ENCODE results near the gene RANBP17. TPM values are rescaled to one million over a fixed set of nuclear protein-coding genes. Genes with fewer than 3 reads are reported as not detected.

Gene RANBP17
- total and polyA plus RNA-seq, 3 experiments from 2014 or later = not detected

DNA sequence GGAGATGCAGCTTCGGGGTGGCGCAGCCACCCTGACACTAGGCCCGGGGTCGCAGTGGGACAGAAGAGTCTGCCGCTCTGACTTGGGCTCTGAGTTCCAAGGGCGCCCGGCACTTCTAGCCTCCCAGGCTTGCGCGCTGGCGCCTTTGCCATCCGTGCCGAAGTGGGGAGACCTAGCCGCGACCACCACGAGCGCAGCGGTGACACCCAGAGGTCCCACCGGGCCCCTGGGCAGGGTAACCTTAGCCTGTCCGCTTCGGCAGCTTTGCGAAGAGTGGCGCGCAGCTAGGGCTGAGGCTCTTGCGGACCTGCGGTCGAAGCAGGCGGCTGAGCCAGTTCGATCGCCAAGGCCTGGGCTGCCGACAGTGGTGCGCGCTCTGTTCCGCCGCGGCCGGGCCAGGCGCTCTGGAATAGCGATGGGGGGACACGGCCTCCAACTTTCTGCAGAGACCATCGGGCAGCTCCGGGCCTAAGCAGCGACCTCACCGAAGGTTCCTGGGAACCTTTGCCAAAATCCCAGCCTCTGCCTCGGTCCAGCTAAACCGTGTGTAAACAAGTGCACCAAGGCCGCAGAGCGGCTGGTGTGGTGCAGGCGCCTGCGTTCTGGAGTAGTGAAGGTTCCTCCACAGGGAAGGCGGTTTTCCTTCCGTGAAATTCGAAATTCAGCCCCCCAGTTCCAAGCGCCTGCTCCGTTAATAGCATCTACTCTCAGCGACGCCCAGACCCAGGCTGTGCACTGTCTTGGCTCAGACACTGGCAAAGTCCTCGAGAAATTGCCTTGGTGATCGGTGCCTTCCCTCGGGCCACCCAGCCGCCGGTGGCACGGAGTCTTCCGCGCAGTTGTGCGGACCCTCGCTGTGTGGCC lies 454.7 kb downstream of the RANBP17 start:
- Histone ChIP-seq H3K9me3 (ENCODE audit: low read length) (no peaks in the 10 kb centered on the region), H3K27ac (ENCODE audit: low read depth, low read length) (no peak overlapping the region), H3K4me3 (ENCODE audit: low read length) (no peak overlapping the region), H3K4me1 (ENCODE audit: insufficient read depth, low read length) (no peaks in the 10 kb centered on the region), H3K27me3 (ENCODE audit: insufficient read depth, low read length, poor library complexity, severe bottlenecking) (peaks cover 25% of the 10 kb centered on the region), H3K36me3 (ENCODE audit: insufficient read depth, low read length) (no peaks in the 10 kb centered on the region)
- H3K4me1 Mint-ChIP-seq = peaks cover 15 to 34% (median 16%) of the 10 kb centered on the region in 3 donors
- DNase-seq = no peak
- peaks cover 0 to 5% (median 0%) of the 10 kb centered on the region in 5 donors for H3K9me3 Mint-ChIP-seq
- peaks cover 54 to 73% of the 10 kb centered on the region in 2 donors for H3K27me3 Mint-ChIP-seq
- H3K4me3 Mint-ChIP-seq = peak overlapping the region in 3 of 7 donors; percentile 23 to 47 (median 28)
- ChIA-PET CTCF (no interaction called here), POLR2A (no interaction called here)
- peaks cover 0 to 4% (median 0%) of the 10 kb centered on the region in 3 donors for H3K36me3 Mint-ChIP-seq
- no peak overlapping the region for H3K27ac Mint-ChIP-seq

DNA sequence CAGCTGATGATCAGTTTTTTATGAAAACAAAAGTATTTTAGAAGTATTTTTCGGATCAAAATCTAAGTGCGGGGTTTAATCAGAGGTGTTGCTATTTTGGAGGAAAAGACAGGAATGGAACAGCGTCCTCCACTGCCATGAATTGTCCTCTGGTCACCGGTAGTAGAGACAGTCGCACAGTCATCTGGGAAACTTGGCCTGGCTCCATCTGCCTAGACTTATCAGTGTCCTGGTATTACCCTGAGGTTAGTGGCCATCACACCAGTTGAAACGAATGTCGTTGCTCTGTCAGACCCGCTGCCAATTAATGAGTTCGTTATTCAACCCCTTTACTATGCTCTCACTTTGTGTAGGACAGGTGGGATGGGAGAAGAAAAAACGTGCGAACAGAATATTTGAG lies 455.4 kb downstream of the RANBP17 start:
- Histone ChIP-seq H3K27me3 (ENCODE audit: insufficient read depth, low read length, poor library complexity, severe bottlenecking) (peaks cover 25% of the 10 kb centered on the region), H3K9me3 (ENCODE audit: low read length) (no peaks in the 10 kb centered on the region), H3K4me1 (ENCODE audit: insufficient read depth, low read length) (no peaks in the 10 kb centered on the region), H3K27ac (ENCODE audit: low read depth, low read length) (no peak overlapping the region), H3K36me3 (ENCODE audit: insufficient read depth, low read length) (no peaks in the 10 kb centered on the region), H3K4me3 (ENCODE audit: low read length) (no peak overlapping the region)
- peak overlapping the region in 1 of 7 donors; percentile 17 for H3K4me3 Mint-ChIP-seq
- no peak for DNase-seq
- ChIA-PET CTCF (no interaction called here), POLR2A (no interaction called here)
- peaks cover 0 to 5% (median 0%) of the 10 kb centered on the region in 5 donors for H3K9me3 Mint-ChIP-seq
- H3K27me3 Mint-ChIP-seq = peaks cover 54 to 81% of the 10 kb centered on the region in 2 donors
- H3K36me3 Mint-ChIP-seq = peaks cover 0 to 4% (median 0%) of the 10 kb centered on the region in 3 donors
- H3K27ac Mint-ChIP-seq = no peak overlapping the region
- H3K4me1 Mint-ChIP-seq = peaks cover 15 to 34% (median 16%) of the 10 kb centered on the region in 3 donors

DNA sequence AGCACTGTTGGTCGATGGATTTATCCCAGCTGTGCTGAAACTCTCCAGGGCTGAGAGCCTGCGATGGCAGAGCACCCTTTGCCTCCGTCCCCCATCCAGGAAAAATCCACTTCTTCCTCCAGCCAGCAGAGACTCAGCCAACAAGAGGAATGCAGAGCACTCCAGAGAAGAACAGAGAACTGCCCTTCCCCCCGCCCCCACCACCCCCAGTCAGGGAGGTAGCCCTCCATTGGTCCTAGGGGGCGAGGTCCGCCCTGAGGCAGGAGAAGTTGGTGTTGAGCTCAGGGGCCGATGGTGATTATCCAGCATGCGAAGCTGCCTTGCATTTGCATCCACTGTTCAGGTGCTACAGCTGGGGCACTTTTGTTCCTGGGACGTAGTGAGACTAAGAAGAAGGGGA lies 456.2 kb downstream of the RANBP17 start:
- H3K4me3 Mint-ChIP-seq = no peak overlapping the region
- Histone ChIP-seq H3K9me3 (ENCODE audit: low read length) (no peaks in the 10 kb centered on the region), H3K4me1 (ENCODE audit: insufficient read depth, low read length) (no peaks in the 10 kb centered on the region), H3K27me3 (ENCODE audit: insufficient read depth, low read length, poor library complexity, severe bottlenecking) (peaks cover 19% of the 10 kb centered on the region), H3K27ac (ENCODE audit: low read depth, low read length) (no peak overlapping the region), H3K4me3 (ENCODE audit: low read length) (no peak overlapping the region), H3K36me3 (ENCODE audit: insufficient read depth, low read length) (no peaks in the 10 kb centered on the region)
- H3K27me3 Mint-ChIP-seq = peaks cover 53 to 81% of the 10 kb centered on the region in 2 donors
- peaks cover 0 to 3% (median 0%) of the 10 kb centered on the region in 5 donors for H3K9me3 Mint-ChIP-seq
- H3K36me3 Mint-ChIP-seq = no peaks in the 10 kb centered on the region
- no peak for DNase-seq
- peaks cover 9 to 27% (median 11%) of the 10 kb centered on the region in 3 donors for H3K4me1 Mint-ChIP-seq
- no peak overlapping the region for H3K27ac Mint-ChIP-seq
- POLR2A ChIA-PET = no interaction called here
- CTCF ChIA-PET = no interaction called here

DNA sequence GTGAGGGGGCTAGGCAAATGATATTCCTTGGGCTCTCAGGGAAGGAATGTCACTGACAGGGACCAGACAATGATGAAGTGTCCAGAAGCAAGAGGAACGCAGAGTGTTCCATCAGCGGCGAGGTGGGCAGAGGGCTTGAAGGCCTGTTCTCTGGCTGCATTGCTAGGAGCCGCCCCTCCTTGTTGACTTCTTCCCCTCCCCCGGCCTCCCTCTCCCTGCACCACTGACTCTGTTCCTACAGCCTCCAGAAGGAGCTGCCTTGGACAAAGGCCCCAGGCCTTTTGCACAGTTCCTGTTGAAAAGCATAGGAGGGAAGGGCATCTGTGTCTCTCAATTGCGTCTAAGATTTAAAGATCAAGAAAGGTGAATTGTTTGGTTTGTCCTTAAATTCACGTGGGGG lies 459.6 kb downstream of the RANBP17 start:
- CTCF ChIA-PET = no interaction called here
- no peaks in the 10 kb centered on the region for H3K36me3 ChIP-seq (ENCODE audit: insufficient read depth, low read length)
- DNase-seq = no peak
- Mint-ChIP-seq H3K36me3 (no peaks in the 10 kb centered on the region), H3K9me3 (no peaks in the 10 kb centered on the region), H3K4me1 (peaks cover 0 to 5% (median 0%) of the 10 kb centered on the region in 3 donors), H3K27me3 (peaks cover 43 to 79% of the 10 kb centered on the region in 2 donors), H3K4me3 (no peak overlapping the region), H3K27ac (no peak overlapping the region)
- H3K9me3 ChIP-seq (ENCODE audit: low read length) = no peaks in the 10 kb centered on the region
- peaks cover 10% of the 10 kb centered on the region for H3K27me3 ChIP-seq (ENCODE audit: insufficient read depth, low read length, poor library complexity, severe bottlenecking)
- POLR2A ChIA-PET = no interaction called here
- H3K27ac ChIP-seq (ENCODE audit: low read depth, low read length) = no peak overlapping the region
- no peak overlapping the region for H3K4me3 ChIP-seq (ENCODE audit: low read length)
- H3K4me1 ChIP-seq (ENCODE audit: insufficient read depth, low read length) = no peaks in the 10 kb centered on the region

DNA sequence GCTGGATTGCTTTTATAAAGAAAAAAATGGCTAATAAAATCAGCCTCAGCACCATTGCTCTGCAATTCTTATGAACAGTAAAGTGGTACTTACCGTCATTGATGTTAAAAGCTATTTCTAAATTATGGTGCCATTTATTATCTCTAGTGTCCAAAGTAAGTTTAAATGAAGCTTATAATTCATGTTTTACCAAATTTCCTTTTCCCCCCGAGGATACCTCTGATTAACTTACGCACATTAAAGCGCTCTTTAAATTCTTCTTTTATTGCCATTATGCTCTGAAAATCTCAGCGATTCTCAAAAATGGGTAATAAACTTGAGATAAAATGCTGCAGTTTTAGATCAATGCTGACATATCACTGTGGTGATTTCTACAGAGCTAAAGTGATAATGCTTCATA lies 460.7 kb downstream of the RANBP17 start:
- H3K4me3 Mint-ChIP-seq = no peak overlapping the region
- DNase-seq = no peak
- Histone ChIP-seq H3K4me1 (ENCODE audit: insufficient read depth, low read length) (no peaks in the 10 kb centered on the region), H3K36me3 (ENCODE audit: insufficient read depth, low read length) (no peaks in the 10 kb centered on the region), H3K27ac (ENCODE audit: low read depth, low read length) (no peak overlapping the region), H3K27me3 (ENCODE audit: insufficient read depth, low read length, poor library complexity, severe bottlenecking) (peaks cover 5% of the 10 kb centered on the region), H3K4me3 (ENCODE audit: low read length) (no peak overlapping the region), H3K9me3 (ENCODE audit: low read length) (no peaks in the 10 kb centered on the region)
- peaks cover 34 to 73% of the 10 kb centered on the region in 2 donors for H3K27me3 Mint-ChIP-seq
- ChIA-PET POLR2A (no interaction called here), CTCF (no interaction called here)
- H3K9me3 Mint-ChIP-seq = no peaks in the 10 kb centered on the region
- no peaks in the 10 kb centered on the region for H3K4me1 Mint-ChIP-seq
- no peaks in the 10 kb centered on the region for H3K36me3 Mint-ChIP-seq
- H3K27ac Mint-ChIP-seq = no peak overlapping the region

DNA sequence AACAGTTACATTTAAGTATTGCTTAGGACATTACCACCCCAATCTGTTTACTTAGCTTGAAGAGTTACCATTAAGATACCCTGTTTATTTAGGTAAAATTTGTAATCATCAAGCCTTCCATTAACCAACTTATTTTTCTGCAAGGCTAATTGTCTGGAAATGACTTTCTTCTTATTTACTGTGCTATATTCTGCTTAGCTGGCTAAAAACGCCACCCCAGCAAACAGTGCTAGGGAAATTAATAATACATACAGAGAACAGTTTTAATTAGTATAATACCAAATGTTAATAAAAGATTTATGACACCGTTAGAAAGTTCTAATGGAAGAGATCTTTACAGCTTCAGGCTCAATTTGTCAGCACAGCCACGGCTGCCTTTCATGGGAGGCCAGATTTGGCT lies 461.2 kb downstream of the RANBP17 start:
- H3K4me1 Mint-ChIP-seq = no peaks in the 10 kb centered on the region
- Histone ChIP-seq H3K4me3 (ENCODE audit: low read length) (no peak overlapping the region), H3K36me3 (ENCODE audit: insufficient read depth, low read length) (no peaks in the 10 kb centered on the region), H3K27ac (ENCODE audit: low read depth, low read length) (no peak overlapping the region), H3K9me3 (ENCODE audit: low read length) (no peaks in the 10 kb centered on the region), H3K4me1 (ENCODE audit: insufficient read depth, low read length) (no peaks in the 10 kb centered on the region), H3K27me3 (ENCODE audit: insufficient read depth, low read length, poor library complexity, severe bottlenecking) (peaks cover 5% of the 10 kb centered on the region)
- H3K4me3 Mint-ChIP-seq = no peak overlapping the region
- H3K27me3 Mint-ChIP-seq = peaks cover 30 to 73% of the 10 kb centered on the region in 2 donors
- H3K9me3 Mint-ChIP-seq = no peaks in the 10 kb centered on the region
- no peak for DNase-seq
- H3K27ac Mint-ChIP-seq = no peak overlapping the region
- ChIA-PET POLR2A (no interaction called here), CTCF (no interaction called here)
- H3K36me3 Mint-ChIP-seq = no peaks in the 10 kb centered on the region

DNA sequence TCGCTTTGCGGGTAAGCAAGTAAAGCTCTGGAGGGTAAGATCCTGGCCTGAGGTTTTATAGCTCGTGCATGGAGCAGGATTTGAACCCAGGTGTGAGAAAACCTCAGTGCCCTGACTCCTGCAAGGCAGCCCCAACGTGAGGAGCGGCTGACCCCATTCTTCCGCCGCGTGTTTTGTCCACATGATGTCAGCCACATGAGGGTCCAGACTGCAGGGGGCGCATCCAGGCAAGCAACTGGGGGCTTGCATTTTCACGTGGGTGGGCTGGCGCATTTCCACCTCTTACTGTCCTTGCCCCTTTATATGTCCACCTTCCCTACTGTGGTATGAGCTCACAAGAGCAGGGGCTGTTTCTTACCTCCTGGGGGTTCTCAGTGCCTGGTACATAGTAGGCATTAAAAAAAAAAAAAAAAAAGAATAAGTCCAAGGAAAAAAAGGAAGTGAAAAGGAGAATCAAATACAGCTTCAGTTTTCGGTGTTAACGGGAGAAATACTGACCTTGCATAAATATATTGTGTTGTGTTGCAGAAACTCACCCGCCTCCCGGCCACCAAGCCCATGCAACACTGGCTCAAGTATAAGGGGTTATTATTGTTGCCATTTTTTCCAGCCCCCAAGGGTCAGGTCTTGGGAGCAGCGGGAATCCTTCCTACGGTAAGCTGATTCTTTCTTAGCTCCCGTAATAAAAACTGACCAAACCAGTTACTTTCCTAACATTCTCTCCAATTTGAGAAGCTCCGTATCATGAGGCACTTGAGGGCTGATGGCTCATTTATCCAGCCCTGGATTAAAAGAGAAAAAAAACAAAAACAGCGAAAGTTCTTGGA lies 462.2 kb downstream of the RANBP17 start:
- Histone ChIP-seq H3K9me3 (ENCODE audit: low read length) (no peaks in the 10 kb centered on the region), H3K4me1 (ENCODE audit: insufficient read depth, low read length) (no peaks in the 10 kb centered on the region), H3K36me3 (ENCODE audit: insufficient read depth, low read length) (no peaks in the 10 kb centered on the region), H3K4me3 (ENCODE audit: low read length) (no peak overlapping the region), H3K27ac (ENCODE audit: low read depth, low read length) (no peak overlapping the region), H3K27me3 (ENCODE audit: insufficient read depth, low read length, poor library complexity, severe bottlenecking) (peaks cover 5% of the 10 kb centered on the region)
- Mint-ChIP-seq H3K27me3 (peaks cover 24 to 72% of the 10 kb centered on the region in 2 donors), H3K36me3 (no peaks in the 10 kb centered on the region), H3K4me3 (no peak overlapping the region), H3K27ac (no peak overlapping the region), H3K4me1 (no peaks in the 10 kb centered on the region), H3K9me3 (no peaks in the 10 kb centered on the region)
- CTCF ChIA-PET = interaction anchor here (0.8 kb wide), 1 partner anchor 116 kb away, joined by 3 read pairs; no protein-coding TSS in a partner anchor
- POLR2A ChIA-PET = no interaction called here
- no peak for DNase-seq

DNA sequence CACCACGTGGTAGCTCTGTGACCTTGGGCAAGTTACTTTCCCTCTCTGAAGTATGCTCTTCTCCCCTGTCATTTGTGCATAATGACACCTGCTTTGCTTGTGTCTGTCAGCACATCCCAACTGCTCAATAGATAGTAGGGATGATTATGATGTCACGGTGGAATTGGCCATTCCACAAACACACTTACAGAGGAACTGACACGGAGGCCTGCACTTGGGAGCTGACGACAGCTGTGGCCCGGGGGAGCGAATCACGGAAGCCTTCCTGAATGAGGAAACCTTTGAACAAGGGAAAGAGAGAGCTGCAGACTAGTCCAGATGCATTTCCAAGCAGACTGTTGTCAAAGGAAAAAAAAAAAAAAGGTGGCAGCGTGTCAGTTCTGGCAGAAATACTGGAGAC lies 468.2 kb downstream of the RANBP17 start:
- H3K9me3 Mint-ChIP-seq = no peaks in the 10 kb centered on the region
- no peak overlapping the region for H3K4me3 Mint-ChIP-seq
- Histone ChIP-seq H3K27ac (ENCODE audit: low read depth, low read length) (no peak overlapping the region), H3K9me3 (ENCODE audit: low read length) (no peaks in the 10 kb centered on the region), H3K4me1 (ENCODE audit: insufficient read depth, low read length) (no peaks in the 10 kb centered on the region), H3K36me3 (ENCODE audit: insufficient read depth, low read length) (no peaks in the 10 kb centered on the region), H3K27me3 (ENCODE audit: insufficient read depth, low read length, poor library complexity, severe bottlenecking) (no peaks in the 10 kb centered on the region), H3K4me3 (ENCODE audit: low read length) (no peak overlapping the region)
- H3K36me3 Mint-ChIP-seq = no peaks in the 10 kb centered on the region
- peaks cover 22 to 44% of the 10 kb centered on the region in 2 donors for H3K27me3 Mint-ChIP-seq
- H3K4me1 Mint-ChIP-seq = no peaks in the 10 kb centered on the region
- ChIA-PET CTCF (interaction anchor here (1.3 kb wide), 1 partner anchor 122 kb away, joined by 3 read pairs; no protein-coding TSS in a partner anchor), POLR2A (no interaction called here)
- no peak overlapping the region for H3K27ac Mint-ChIP-seq
- no peak for DNase-seq

Measured in CD8-positive, alpha-beta memory T cell (primary cell).